ENCODE data around the gene HAUS1.
"Not testable (repeated sequence)": the region's sequence is repeated elsewhere in the genome, so short reads cannot be mapped to it uniquely, and the experiment has no call there.

HAUS1 gene

GRCh38 chr18:46088501-46088900 is 15.7 kb upstream of the HAUS1 start:
- not testable (repeated sequence) for DNase-seq (ENCODE audit: low spot score)

- no peak for DNase-seq (ENCODE audit: low spot score)
Measured at GRCh38 chr18:46095532-46095931, 8.7 kb upstream of the HAUS1 start.

GRCh38 chr18:46096651-46097300 is 7.4 kb upstream of the HAUS1 start:
- DNase-seq (ENCODE audit: low spot score): peak; percentile 16

- no peak for DNase-seq (ENCODE audit: low spot score)
Measured at GRCh38 chr18:46097431-46097800, 6.8 kb upstream of the HAUS1 start.

GRCh38 chr18:46097801-46098615 is 6.2 kb upstream of the HAUS1 start, which contains the start of gene ATP5F1A:
ATP5F1A (minus strand) TSS chr18:46098296; CDS start chr18:46098231, 65 bp downstream.
- DNase-seq (ENCODE audit: low spot score): peak; percentile 90

GRCh38 chr18:46098616-46098933 is 5.6 kb upstream of the HAUS1 start:
- DNase-seq (ENCODE audit: low spot score): no peak

GRCh38 chr18:46099463-46099862 is 4.7 kb upstream of the HAUS1 start:
- DNase-seq (ENCODE audit: low spot score): no peak

- DNase-seq (ENCODE audit: low spot score): no peak
Measured at GRCh38 chr18:46109386-46109785, 5.2 kb downstream of the HAUS1 start.

- no peak for DNase-seq (ENCODE audit: low spot score)
Measured at GRCh38 chr18:46110406-46110805, 6.2 kb downstream of the HAUS1 start.

GRCh38 chr18:46113751-46114150 is 9.6 kb downstream of the HAUS1 start:
- no peak for DNase-seq (ENCODE audit: low spot score)

GRCh38 chr18:46126625-46127024 is 22.4 kb downstream of the HAUS1 start:
- DNase-seq (ENCODE audit: low spot score): not testable (repeated sequence)

- no peak for DNase-seq (ENCODE audit: low spot score)
Measured at GRCh38 chr18:46130061-46130460, 25.9 kb downstream of the HAUS1 start.

- not testable (repeated sequence) for DNase-seq (ENCODE audit: low spot score)
Measured at GRCh38 chr18:46130549-46130948, 26.4 kb downstream of the HAUS1 start.

- no peak for DNase-seq (ENCODE audit: low spot score)
Measured at GRCh38 chr18:46133534-46133933, 29.3 kb downstream of the HAUS1 start.

- DNase-seq (ENCODE audit: low spot score): no peak
Measured at GRCh38 chr18:46134920-46135675, 30.9 kb downstream of the HAUS1 start.

- DNase-seq (ENCODE audit: low spot score): no peak
Measured at GRCh38 chr18:46140173-46140572, 36.0 kb downstream of the HAUS1 start.

- no peak for DNase-seq (ENCODE audit: low spot score)
Measured at GRCh38 chr18:46141199-46141598, 37.0 kb downstream of the HAUS1 start.

GRCh38 chr18:46148810-46149209 is 44.6 kb downstream of the HAUS1 start:
- DNase-seq (ENCODE audit: low spot score): peak; percentile 85

GRCh38 chr18:46152436-46152807 is 48.2 kb downstream of the HAUS1 start:
- no peak for DNase-seq (ENCODE audit: low spot score)

GRCh38 chr18:46152808-46153617 is 48.8 kb downstream of the HAUS1 start:
- DNase-seq (ENCODE audit: low spot score): peak; percentile 78

- no peak for DNase-seq (ENCODE audit: low spot score)
Measured at GRCh38 chr18:46155641-46156051, 51.5 kb downstream of the HAUS1 start.

GRCh38 chr18:46156124-46156745 is 52.0 kb downstream of the HAUS1 start:
- no peak for DNase-seq (ENCODE audit: low spot score)
